ENCODE measurements around the gene YES1. TPM values are rescaled to one million over a fixed set of nuclear protein-coding genes. Genes with fewer than 3 reads are reported as not detected.
"Not testable (repeated sequence)": the region's sequence is repeated elsewhere in the genome, so short reads cannot be mapped to it uniquely, and the experiment has no call there.

Gene YES1
- total RNA-seq, 1 experiment from 2014 or later: 81.7 TPM

DNA sequence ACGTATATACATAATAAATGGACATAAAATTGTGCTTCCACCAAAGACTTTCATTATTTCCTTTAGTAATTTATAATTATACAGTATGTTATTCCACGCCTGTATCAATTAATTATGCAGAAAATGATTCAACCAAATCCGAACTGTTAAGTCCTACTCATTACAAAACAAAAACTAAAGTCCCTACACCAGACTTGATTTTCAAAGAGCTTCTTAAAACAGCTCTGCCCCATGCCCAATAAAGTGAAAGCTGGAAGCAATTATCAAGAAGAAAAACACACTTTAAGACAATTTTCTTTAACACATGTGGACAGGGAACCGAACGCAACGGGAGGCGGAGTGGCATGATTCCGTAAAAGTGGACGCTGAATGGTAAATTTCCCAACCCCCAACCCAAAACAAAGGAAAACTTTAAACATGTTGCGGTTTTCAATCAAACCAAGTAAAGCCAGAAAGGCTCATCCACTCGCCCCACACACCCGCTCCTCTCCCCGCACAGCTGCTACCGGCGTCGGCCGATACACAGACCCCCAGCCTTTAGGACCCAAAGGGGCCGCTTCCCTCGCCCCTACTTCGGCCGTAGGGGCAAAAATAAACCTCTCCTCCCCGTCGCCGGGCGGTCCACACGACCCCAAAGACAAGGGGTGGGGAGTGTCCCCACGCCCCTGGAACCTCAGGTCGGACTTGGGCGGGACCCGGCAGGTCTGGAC, 705 bp downstream of the YES1 start:
- intact Hi-C loops (cut with micrococcal nuclease): loop anchor here (5.0 kb wide), 1 partner anchor 69 kb away; no protein-coding TSS in a partner anchor
- POLR2A ChIA-PET: interaction anchor here (0.6 to 3.9 kb wide), 12 partner anchors 11 to 1845 kb away, joined by 3 to 27 read pairs (median 4); no protein-coding TSS in a partner anchor
- peak overlapping the region; percentile 99 for H3K27ac Mint-ChIP-seq (ENCODE audit: low read depth, unreplicated experiment)
- peak; percentile 41 for DNase-seq (ENCODE audit: unreplicated experiment)
- TSS peak; percentile 49 for BruUV-seq (replicated peaks)
- peaks cover 29% of the 10 kb centered on the region for H3K4me1 Mint-ChIP-seq (ENCODE audit: insufficient read depth, unreplicated experiment)
- peaks cover 6% of the 10 kb centered on the region for H3K36me3 Mint-ChIP-seq (ENCODE audit: insufficient read depth, unreplicated experiment)
- peak overlapping the region; percentile 95 for H3K4me3 Mint-ChIP-seq (ENCODE audit: unreplicated experiment)
- CTCF ChIA-PET: interaction anchor here (0.7 to 7.8 kb wide), 4 partner anchors 20 to 543 kb away, joined by 3 to 54 read pairs (median 5); no protein-coding TSS in a partner anchor
- no peaks in the 10 kb centered on the region for H3K9me3 Mint-ChIP-seq (ENCODE audit: unreplicated experiment)
- no peak for TF ChIP-seq CTCF (IDR thresholded peaks at IDR 0.05; ENCODE audit: unreplicated experiment)
- no peaks in the 10 kb centered on the region for H3K27me3 Mint-ChIP-seq (ENCODE audit: insufficient read depth, unreplicated experiment)

GRCh38 chr18:809985-810642, 1.9 kb downstream of the YES1 start:
- no TSS peak for BruUV-seq (replicated peaks)
- peak overlapping the region; percentile 99 for H3K27ac Mint-ChIP-seq (ENCODE audit: low read depth, unreplicated experiment)
- ChIA-PET CTCF (interaction anchor here (0.7 to 1.7 kb wide), 7 partner anchors 12 to 542 kb away, joined by 3 to 6 read pairs (median 4); no protein-coding TSS in a partner anchor), POLR2A (interaction anchor here (0.8 to 3.9 kb wide), 8 partner anchors 12 to 1782 kb away, joined by 3 to 27 read pairs (median 4); partner anchors contain the start of gene ENOSF1)
- intact Hi-C loops (cut with micrococcal nuclease): loop anchor here (5.0 kb wide), 1 partner anchor 68 kb away; no protein-coding TSS in a partner anchor
- peaks cover 6% of the 10 kb centered on the region for H3K36me3 Mint-ChIP-seq (ENCODE audit: insufficient read depth, unreplicated experiment)
- no peaks in the 10 kb centered on the region for H3K27me3 Mint-ChIP-seq (ENCODE audit: insufficient read depth, unreplicated experiment)
- no peaks in the 10 kb centered on the region for H3K9me3 Mint-ChIP-seq (ENCODE audit: unreplicated experiment)
- no peak for DNase-seq (ENCODE audit: unreplicated experiment)
- H3K4me1 Mint-ChIP-seq (ENCODE audit: insufficient read depth, unreplicated experiment): peaks cover 37% of the 10 kb centered on the region
- peak overlapping the region; percentile 95 for H3K4me3 Mint-ChIP-seq (ENCODE audit: unreplicated experiment)
- TF ChIP-seq CTCF (IDR thresholded peaks at IDR 0.05; ENCODE audit: unreplicated experiment): no peak

DNA sequence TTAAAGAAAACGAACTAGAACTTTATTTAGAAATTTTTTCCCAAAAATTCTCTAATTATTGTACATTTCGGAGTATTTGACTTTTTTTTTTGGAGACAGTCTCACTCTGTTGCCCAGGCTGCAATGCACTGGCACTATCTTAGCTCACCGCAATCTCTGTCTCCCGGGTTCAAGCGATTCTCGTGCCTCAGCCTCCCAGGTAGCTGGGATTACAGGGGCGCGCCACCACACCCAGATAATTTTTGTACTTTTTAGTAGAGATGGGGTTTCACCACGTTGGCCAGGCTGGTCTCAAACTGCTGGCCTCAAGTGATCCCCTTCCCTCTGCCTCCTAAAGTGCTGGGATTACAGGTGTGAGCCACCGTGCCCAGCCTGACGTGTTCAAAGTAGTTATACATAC, 2.8 kb downstream of the YES1 start:
- BruUV-seq (replicated peaks); DNase-seq (ENCODE audit: unreplicated experiment); H3K27me3 Mint-ChIP-seq (ENCODE audit: insufficient read depth, unreplicated experiment); H3K36me3 Mint-ChIP-seq (ENCODE audit: insufficient read depth, unreplicated experiment); H3K4me3 Mint-ChIP-seq (ENCODE audit: unreplicated experiment); H3K9me3 Mint-ChIP-seq (ENCODE audit: unreplicated experiment); intact Hi-C loops (cut with micrococcal nuclease): not testable (repeated sequence)
- POLR2A ChIA-PET: interaction anchor here (0.6 to 3.9 kb wide), 2 partner anchors 12 to 541 kb away, joined by 3 to 27 read pairs; partner anchors contain the start of gene THOC1
- Mint-ChIP-seq H3K4me1 (ENCODE audit: insufficient read depth, unreplicated experiment) (peaks cover 37% of the 10 kb centered on the region), H3K27ac (ENCODE audit: low read depth, unreplicated experiment) (peak overlapping the region; percentile 99)
- CTCF ChIA-PET: interaction anchor here (0.8 to 1.0 kb wide), 3 partner anchors 12 to 179 kb away, joined by 3 to 4 read pairs (median 3); no protein-coding TSS in a partner anchor

- Mint-ChIP-seq H3K4me1 (ENCODE audit: insufficient read depth, unreplicated experiment) (peaks cover 37% of the 10 kb centered on the region), H3K27ac (ENCODE audit: low read depth, unreplicated experiment) (no peak overlapping the region), H3K4me3 (ENCODE audit: unreplicated experiment) (no peak overlapping the region), H3K27me3 (ENCODE audit: insufficient read depth, unreplicated experiment) (no peaks in the 10 kb centered on the region), H3K36me3 (ENCODE audit: insufficient read depth, unreplicated experiment) (peaks cover 6% of the 10 kb centered on the region), H3K9me3 (ENCODE audit: unreplicated experiment) (no peaks in the 10 kb centered on the region)
- ChIA-PET POLR2A (interaction anchor here (0.6 to 1.3 kb wide), 2 partner anchors 539 to 541 kb away, joined by 3 to 4 read pairs; partner anchors contain the start of gene THOC1), CTCF (interaction anchor here (0.7 kb wide), 1 partner anchor 12 kb away, joined by 4 read pairs; no protein-coding TSS in a partner anchor)
- BruUV-seq (replicated peaks): no TSS peak
- intact Hi-C loops (cut with micrococcal nuclease): no loop called here
- TF ChIP-seq CTCF (IDR thresholded peaks at IDR 0.05; ENCODE audit: unreplicated experiment): no peak
- DNase-seq (ENCODE audit: unreplicated experiment): no peak
Measured at GRCh38 chr18:808502-808901, 3.5 kb downstream of the YES1 start.
